A549 (cell line): ENCODE measurements around the gene RAB2B. TPM values are rescaled to one million over a fixed set of nuclear protein-coding genes. Genes with fewer than 3 reads are reported as not detected.

Source experiments
- ATAC-seq, 2 experiments: fragments of 200-7000 bp in 1 of 2; fragments of >200 bp in 1 of 2; cut with Nextera tagmentation in 1 of 2; cut with Tn5 transposase in 1 of 2; 3 replicates each; pipeline versions ENCODE4 v1.8.0 to v1.9.1; 2018 to 2020; ENCODE audit warnings: mild to moderate bottlenecking in 1 of 2, moderate library complexity in 1 of 2
- CTCF ChIA-PET: fragments of 300-600 bp; sonication (Branson Sonifier 250); formaldehyde crosslinking; extraction: SDS; loops from one replicate; lab custom pipeline; 2021; ENCODE audit warnings: antibody characterized with exemption, inconsistent platforms; lab: Yijun Ruan, JAX
- POLR2A ChIA-PET: fragments of 350-600 bp; formaldehyde crosslinking; extraction: SDS; loops from one replicate; lab custom pipeline; 2021; ENCODE audit warnings: antibody characterized with exemption, inconsistent platforms; lab: Yijun Ruan, JAX
- DNase-seq, 2 experiments: peaks; one replicate each; pipeline versions ENCODE4 v3.0.0 to v3.0.0-alpha.2; 2011 to 2016; ENCODE audit warnings: low read depth in 1 of 2, low spot score in 1 of 2
- FAIRE-seq: peaks from 2 replicates; lab custom pipeline; 2011; peaks lifted over from hg19 to GRCh38; lab: Jason Lieb, UNC
- H3K27ac ChIP-seq, 2 experiments: fragments of >200 bp; sonication (Bioruptor Twin); formaldehyde crosslinking; 3 replicates each; pipeline ENCODE4 v1.5.1; 2016 to 2017
- H3K4me1 ChIP-seq: fragments of >200 bp; sonication (Bioruptor Twin); formaldehyde crosslinking; 3 replicates; pipeline ENCODE4 v1.6.1; 2016
- H3K4me2 ChIP-seq: fragments of >200 bp; sonication (Bioruptor Twin); formaldehyde crosslinking; 3 replicates; pipeline ENCODE4 v1.6.1; 2016
- H3K4me3 ChIP-seq: fragments of >200 bp; sonication (Bioruptor Twin); formaldehyde crosslinking; 3 replicates; pipeline ENCODE4 v1.5.1; 2016
- H3K9me3 ChIP-seq: fragments of >200 bp; sonication (Bioruptor Twin); formaldehyde crosslinking; 3 replicates; pipeline ENCODE4 v1.6.1; 2016
- CBX2 ChIP-seq: fragments of 200-600 bp; sonication (generic); IDR thresholded peaks from 2 replicates; pipeline ENCODE4 v1.6.1; 2016; ENCODE audit warnings: low read depth, mild to moderate bottlenecking, borderline replicate concordance
- CBX8 ChIP-seq: fragments of 200-600 bp; sonication (generic); IDR thresholded peaks from 2 replicates; pipeline ENCODE4 v1.6.1; 2016
- CEBPB ChIP-seq, 2 experiments: fragments of >200 bp in 1 of 2; sonication (Bioruptor Twin) in 1 of 2; formaldehyde crosslinking in 1 of 2; IDR thresholded peaks; 2 replicates each; pipeline ENCODE4 v1.6.1; 2012 to 2016
- EHF ChIP-seq: fragments of 250-450 bp; sonication (Bioruptor Pico); IDR thresholded peaks from 2 replicates; pipeline ENCODE4 v1.5.0; 2020; ENCODE audit warnings: mild to moderate bottlenecking
- EHMT2 ChIP-seq: fragments of 200-600 bp; sonication (generic); IDR thresholded peaks from 2 replicates; pipeline ENCODE4 v1.6.1; 2016; ENCODE audit warnings: antibody characterized with exemption, low read depth, mild to moderate bottlenecking, moderate library complexity
- EP300 ChIP-seq, 2 experiments: fragments of >200 bp; sonication (Bioruptor Twin); formaldehyde crosslinking; IDR thresholded peaks; 2 replicates in 1 of 2; 3 replicates in 1 of 2; pipeline ENCODE4 v1.6.1; 2016 to 2017
- ESRRA ChIP-seq: fragments of 150-350 bp; IDR thresholded peaks from 2 replicates; pipeline ENCODE4 v1.6.1; 2014; ENCODE audit warnings: mild to moderate bottlenecking, low read length, borderline replicate concordance
- FOSB ChIP-seq: fragments of 250-450 bp; sonication (Bioruptor Pico); IDR thresholded peaks from 2 replicates; pipeline ENCODE4 v1.5.0; 2020; ENCODE audit warnings: mild to moderate bottlenecking, moderate library complexity
- FOSL2 ChIP-seq, 2 experiments: fragments of 450-650 bp in 1 of 2; fragments of >200 bp in 1 of 2; sonication (Bioruptor Twin) in 1 of 2; formaldehyde crosslinking; IDR thresholded peaks; 2 replicates each; pipeline versions ENCODE4 v1.5.0 to v1.6.1; 2016 to 2020; ENCODE audit warnings: mild to moderate bottlenecking in 1 of 2, moderate library complexity in 1 of 2
- FOXS1 ChIP-seq: fragments of 250-450 bp; sonication (Bioruptor Pico); IDR thresholded peaks from 2 replicates; pipeline ENCODE4 v1.5.0; 2020; ENCODE audit warnings: mild to moderate bottlenecking, moderate library complexity
- GATA3 ChIP-seq: IDR thresholded peaks from 2 replicates; pipeline ENCODE4 v1.6.1; 2012; ENCODE audit warnings: borderline replicate concordance
- HDAC2 ChIP-seq: fragments of 200-600 bp; sonication (generic); IDR thresholded peaks from 2 replicates; pipeline ENCODE4 v1.6.1; 2016
- HOXA7 ChIP-seq: fragments of 250-450 bp; sonication (Bioruptor Pico); IDR thresholded peaks from 2 replicates; pipeline ENCODE4 v1.5.0; 2020; ENCODE audit warnings: mild to moderate bottlenecking, moderate library complexity
- HOXB13 ChIP-seq: fragments of 250-450 bp; sonication (Bioruptor Pico); IDR thresholded peaks from 2 replicates; pipeline ENCODE4 v1.5.0; 2020; ENCODE audit warnings: low read depth, mild to moderate bottlenecking, moderate library complexity
- HOXB5 ChIP-seq: fragments of 250-450 bp; sonication (Bioruptor Pico); IDR thresholded peaks from 2 replicates; pipeline ENCODE4 v1.5.0; 2020; ENCODE audit warnings: mild to moderate bottlenecking, moderate library complexity
- JUN ChIP-seq, 2 experiments: fragments of >200 bp; sonication (Bioruptor Twin); formaldehyde crosslinking; IDR thresholded peaks; 2 replicates in 1 of 2; 3 replicates in 1 of 2; pipeline ENCODE4 v1.6.1; 2016 to 2017
- NFE2L2 ChIP-seq: fragments of 150-350 bp; conservative IDR thresholded peaks from 2 replicates; pipeline ENCODE4 v1.6.1; 2014; ENCODE audit warnings: low read length
- NPAS2 ChIP-seq: fragments of 250-450 bp; sonication (Bioruptor Pico); IDR thresholded peaks from 2 replicates; pipeline ENCODE4 v1.8.0; 2022; ENCODE audit warnings: mild to moderate bottlenecking, moderate library complexity, borderline replicate concordance
- PHF8 ChIP-seq: fragments of 200-600 bp; sonication (generic); IDR thresholded peaks from 2 replicates; pipeline ENCODE4 v1.6.1; 2016; ENCODE audit warnings: low read depth, mild to moderate bottlenecking, antibody characterized with exemption, moderate library complexity, borderline replicate concordance
- RAD21 ChIP-seq, 2 experiments: fragments of >200 bp in 1 of 2; sonication (Bioruptor Twin) in 1 of 2; formaldehyde crosslinking in 1 of 2; IDR thresholded peaks in 1 of 2; conservative IDR thresholded peaks in 1 of 2; 2 replicates in 1 of 2; 3 replicates in 1 of 2; pipeline ENCODE4 v1.6.1; 2012 to 2018; ENCODE audit warnings: inconsistent platforms in 1 of 2
- RNF2 ChIP-seq: fragments of 200-600 bp; sonication (generic); IDR thresholded peaks from 2 replicates; pipeline ENCODE4 v1.6.1; 2016; ENCODE audit warnings: low read depth, mild to moderate bottlenecking, antibody characterized with exemption, moderate library complexity, borderline replicate concordance
- ZC3H11A ChIP-seq: fragments of 450-650 bp; IDR thresholded peaks from 2 replicates; pipeline ENCODE4 v1.6.1; 2014; ENCODE audit warnings: antibody characterized with exemption, mild to moderate bottlenecking
- ZFP36 ChIP-seq: fragments of 450-650 bp; IDR thresholded peaks from 2 replicates; pipeline ENCODE4 v1.6.1; 2014; ENCODE audit warnings: borderline replicate concordance; ENCODE audit not compliant: partially characterized antibody
- ZNF302 ChIP-seq: fragments of 250-450 bp; sonication (Bioruptor Pico); IDR thresholded peaks from 2 replicates; pipeline ENCODE4 v1.9.0; 2021; ENCODE audit warnings: inconsistent platforms, mild to moderate bottlenecking, moderate library complexity
- ZSCAN20 ChIP-seq: fragments of 250-450 bp; sonication (Bioruptor Pico); IDR thresholded peaks from 2 replicates; pipeline ENCODE4 v1.8.0; 2022; ENCODE audit warnings: mild to moderate bottlenecking, moderate library complexity
- WGBS: methylation state at CpG from one replicate; pipeline ENCODE4 v1.1.6; 2017; ENCODE audit errors: missing lambda C conversion rate; 5-methylcytosine and 5-hydroxymethylcytosine counted together
- polyA plus RNA-seq, 4 experiments: library from polyadenylated mRNA; depleted of rRNA in 3 of 4; stranded (reverse); fragments of >200 nt; fragmentation: RNase III in 1 of 4; extraction: RNeasy Plus Mini Kit Qiagen cat#74134 plus additional on column Dnase treatment in 1 of 4; gene quantifications; 2 replicates in 3 of 4; 3 replicates in 1 of 4; pipeline ENCODE4 v1.2.3, GENCODE V29; 2011 to 2017
- TF ChIP-seq, protein P1 (sequence below): fragments of >200 bp; sonication (Bioruptor Twin); formaldehyde crosslinking; IDR thresholded peaks from 3 replicates; pipeline ENCODE4 v1.5.1; 2016
- TF ChIP-seq, protein P2 (sequence below): fragments of >200 bp; sonication (Bioruptor Twin); formaldehyde crosslinking; IDR thresholded peaks from 3 replicates; pipeline ENCODE4 v1.6.1; 2016
- TF ChIP-seq, protein P3 (sequence below): IDR thresholded peaks from 2 replicates; pipeline ENCODE4 v1.6.1; 2012
- TF ChIP-seq, protein P4 (sequence below): fragments of 450-650 bp; IDR thresholded peaks from 2 replicates; pipeline ENCODE4 v1.6.1; 2014; ENCODE audit warnings: antibody characterized with exemption

RAB2B gene
- polyA plus RNA-seq, 2 of the 4 experiments (the other 2 are of a cell fraction): 18.4 to 41.3 TPM

DNA sequence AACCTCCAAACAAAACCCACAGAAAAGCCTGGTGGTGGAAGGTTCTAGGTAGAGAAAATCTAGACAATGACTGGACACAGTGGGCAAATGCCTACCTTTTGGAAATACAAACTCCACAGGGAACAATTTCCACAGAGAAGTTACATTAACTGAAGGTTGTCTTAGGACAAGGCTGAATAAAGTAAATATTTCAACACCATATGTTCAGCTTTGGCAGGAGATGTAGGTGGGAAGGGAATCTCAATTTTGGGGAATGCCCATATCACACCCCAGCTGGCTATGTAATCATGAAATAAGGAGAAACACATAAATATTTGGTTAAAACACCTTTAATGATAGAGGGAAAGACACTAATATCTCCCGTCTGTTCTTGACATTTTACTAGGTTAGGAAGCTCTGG is 44.0 kb upstream of the RAB2B start:
- 61% methylated on average over 1 of the region's 1 CpG for WGBS
- no peak for TF ChIP-seq ZSCAN20
- TF ChIP-seq, protein P1, sequence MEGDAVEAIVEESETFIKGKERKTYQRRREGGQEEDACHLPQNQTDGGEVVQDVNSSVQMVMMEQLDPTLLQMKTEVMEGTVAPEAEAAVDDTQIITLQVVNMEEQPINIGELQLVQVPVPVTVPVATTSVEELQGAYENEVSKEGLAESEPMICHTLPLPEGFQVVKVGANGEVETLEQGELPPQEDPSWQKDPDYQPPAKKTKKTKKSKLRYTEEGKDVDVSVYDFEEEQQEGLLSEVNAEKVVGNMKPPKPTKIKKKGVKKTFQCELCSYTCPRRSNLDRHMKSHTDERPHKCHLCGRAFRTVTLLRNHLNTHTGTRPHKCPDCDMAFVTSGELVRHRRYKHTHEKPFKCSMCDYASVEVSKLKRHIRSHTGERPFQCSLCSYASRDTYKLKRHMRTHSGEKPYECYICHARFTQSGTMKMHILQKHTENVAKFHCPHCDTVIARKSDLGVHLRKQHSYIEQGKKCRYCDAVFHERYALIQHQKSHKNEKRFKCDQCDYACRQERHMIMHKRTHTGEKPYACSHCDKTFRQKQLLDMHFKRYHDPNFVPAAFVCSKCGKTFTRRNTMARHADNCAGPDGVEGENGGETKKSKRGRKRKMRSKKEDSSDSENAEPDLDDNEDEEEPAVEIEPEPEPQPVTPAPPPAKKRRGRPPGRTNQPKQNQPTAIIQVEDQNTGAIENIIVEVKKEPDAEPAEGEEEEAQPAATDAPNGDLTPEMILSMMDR: no peak
- TF ChIP-seq JUN (IDR thresholded peaks at IDR 0.05): no peak
- no peak for TF ChIP-seq HDAC2
- no peak for TF ChIP-seq EHF (CRISPR knock-in tag)
- no peak for TF ChIP-seq EP300 (IDR thresholded peaks at IDR 0.05)
- no peak for TF ChIP-seq CBX8
- no peak for TF ChIP-seq ZFP36
- no peak for TF ChIP-seq RNF2
- TF ChIP-seq NFE2L2: no peak
- TF ChIP-seq, protein P2, sequence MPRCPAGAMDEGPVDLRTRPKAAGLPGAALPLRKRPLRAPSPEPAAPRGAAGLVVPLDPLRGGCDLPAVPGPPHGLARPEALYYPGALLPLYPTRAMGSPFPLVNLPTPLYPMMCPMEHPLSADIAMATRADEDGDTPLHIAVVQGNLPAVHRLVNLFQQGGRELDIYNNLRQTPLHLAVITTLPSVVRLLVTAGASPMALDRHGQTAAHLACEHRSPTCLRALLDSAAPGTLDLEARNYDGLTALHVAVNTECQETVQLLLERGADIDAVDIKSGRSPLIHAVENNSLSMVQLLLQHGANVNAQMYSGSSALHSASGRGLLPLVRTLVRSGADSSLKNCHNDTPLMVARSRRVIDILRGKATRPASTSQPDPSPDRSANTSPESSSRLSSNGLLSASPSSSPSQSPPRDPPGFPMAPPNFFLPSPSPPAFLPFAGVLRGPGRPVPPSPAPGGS: no peak
- TF ChIP-seq FOSL2 (IDR thresholded peaks at IDR 0.05): no peak
- TF ChIP-seq FOSL2 (CRISPR knock-in tag; IDR thresholded peaks at IDR 0.05): no peak
- TF ChIP-seq, protein P3, sequence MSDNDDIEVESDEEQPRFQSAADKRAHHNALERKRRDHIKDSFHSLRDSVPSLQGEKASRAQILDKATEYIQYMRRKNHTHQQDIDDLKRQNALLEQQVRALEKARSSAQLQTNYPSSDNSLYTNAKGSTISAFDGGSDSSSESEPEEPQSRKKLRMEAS: no peak
- no peak for TF ChIP-seq EHMT2
- no peak for TF ChIP-seq CBX2
- no peak for TF ChIP-seq ZC3H11A
- TF ChIP-seq NPAS2 (CRISPR knock-in tag): no peak
- no peak for TF ChIP-seq HOXA7 (CRISPR knock-in tag)
- no peak overlapping the region for H3K4me2 ChIP-seq
- H3K4me3 ChIP-seq: no peak overlapping the region
- ATAC-seq (no peak), FAIRE-seq (no peak), DNase-seq (no peak)
- 0 out of 3 replicates have a peak, but pooled peaks cover 3% of the 10 kb centered on the region for H3K4me1 ChIP-seq
- no peak overlapping the region for H3K27ac ChIP-seq
- CTCF ChIA-PET: interaction anchor here (1.2 kb wide), 1 partner anchor 36 kb away, joined by 5 read pairs; no protein-coding TSS in a partner anchor
- POLR2A ChIA-PET: interaction anchor here (6.5 kb wide), 1 partner anchor 9 kb away, joined by 43 read pairs; the partner anchor contains the start of gene METTL3
- H3K9me3 ChIP-seq: no peaks in the 10 kb centered on the region

DNA sequence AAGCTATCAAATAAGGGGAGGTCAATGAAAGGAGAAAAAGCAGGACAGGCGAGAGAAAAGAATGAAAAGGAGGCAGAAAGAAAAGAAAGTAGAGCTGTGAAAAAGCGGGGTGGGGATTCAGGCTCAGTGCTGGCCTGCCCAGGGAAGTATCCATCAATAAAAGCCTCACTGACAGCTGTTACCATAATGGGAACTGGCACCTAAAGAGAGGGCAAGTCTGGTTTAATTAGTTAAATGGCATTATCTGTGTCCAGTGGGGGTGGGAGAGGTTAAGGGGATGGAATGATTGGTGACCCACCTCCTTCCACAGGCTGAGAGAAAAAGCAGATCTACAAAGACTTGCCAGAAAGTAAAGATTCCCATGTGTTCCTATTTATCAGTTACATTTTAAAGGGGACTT is 42.0 kb upstream of the RAB2B start:
- Histone ChIP-seq H3K9me3 (no peaks in the 10 kb centered on the region), H3K27ac (no peak overlapping the region), H3K4me1 (no peaks in the 10 kb centered on the region), H3K4me3 (no peak overlapping the region), H3K4me2 (no peak overlapping the region)
- FAIRE-seq (no peak), DNase-seq (no peak), ATAC-seq (no peak)
- CTCF ChIA-PET: interaction anchor here (1.0 to 3.2 kb wide), 4 partner anchors 20 to 40 kb away, joined by 3 to 17 read pairs (median 4); no protein-coding TSS in a partner anchor
- POLR2A ChIA-PET: interaction anchor here (1.5 kb wide), 1 partner anchor 8 kb away, joined by 8 read pairs; the partner anchor contains the start of gene METTL3
- TF ChIP-seq FOSB (CRISPR knock-in tag): no peak
- TF ChIP-seq EHMT2: no peak
- TF ChIP-seq ESRRA: no peak
- no peak for TF ChIP-seq HOXB5 (CRISPR knock-in tag)
- TF ChIP-seq CBX8: no peak
- WGBS: 70% methylated on average over 2 of the region's 2 CpGs

DNA sequence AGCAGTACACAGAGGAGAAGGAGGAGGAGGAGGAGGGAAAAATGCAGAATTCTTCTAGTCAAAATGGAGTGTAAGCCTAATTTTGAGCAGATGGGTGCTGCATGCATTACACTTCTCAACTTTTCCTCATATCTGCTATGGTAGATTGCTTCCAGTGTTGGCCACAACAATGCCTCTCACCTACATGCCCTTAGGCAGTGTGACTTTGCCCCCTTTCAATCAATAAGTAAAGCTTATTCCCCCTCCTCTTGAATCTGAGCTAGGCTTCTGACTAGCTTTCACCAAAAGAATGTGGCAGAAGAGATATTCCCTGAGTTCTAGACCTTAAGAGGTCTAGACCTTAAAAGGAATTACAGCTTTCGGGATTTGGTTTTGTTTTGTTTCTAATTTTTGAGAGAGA is 37.6 kb upstream of the RAB2B start:
- CTCF ChIA-PET: interaction anchor here (1.2 to 3.6 kb wide), 4 partner anchors 9 to 16 kb away, joined by 3 to 15 read pairs (median 10); partner anchors contain the start of gene SALL2
- POLR2A ChIA-PET: no interaction called here
- no peak for TF ChIP-seq PHF8
- TF ChIP-seq FOXS1 (CRISPR knock-in tag): no peak
- TF ChIP-seq, protein P4, sequence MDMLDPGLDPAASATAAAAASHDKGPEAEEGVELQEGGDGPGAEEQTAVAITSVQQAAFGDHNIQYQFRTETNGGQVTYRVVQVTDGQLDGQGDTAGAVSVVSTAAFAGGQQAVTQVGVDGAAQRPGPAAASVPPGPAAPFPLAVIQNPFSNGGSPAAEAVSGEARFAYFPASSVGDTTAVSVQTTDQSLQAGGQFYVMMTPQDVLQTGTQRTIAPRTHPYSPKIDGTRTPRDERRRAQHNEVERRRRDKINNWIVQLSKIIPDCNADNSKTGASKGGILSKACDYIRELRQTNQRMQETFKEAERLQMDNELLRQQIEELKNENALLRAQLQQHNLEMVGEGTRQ: no peak
- TF ChIP-seq RAD21 (conservative IDR thresholded peaks at IDR 0.05 in 1 of 2, IDR thresholded peaks at IDR 0.05 in 1 of 2): no peak
- no peak for TF ChIP-seq JUN (IDR thresholded peaks at IDR 0.05)
- TF ChIP-seq HOXB13 (CRISPR knock-in tag): no peak
- no peak for TF ChIP-seq CEBPB (IDR thresholded peaks at IDR 0.05)
- TF ChIP-seq, protein P2: no peak
- no peak for TF ChIP-seq EHF (CRISPR knock-in tag)
- no peak for TF ChIP-seq GATA3
- no peak for TF ChIP-seq ZNF302 (CRISPR knock-in tag)
- no peak overlapping the region for H3K4me3 ChIP-seq
- no peaks in the 10 kb centered on the region for H3K9me3 ChIP-seq
- H3K4me1 ChIP-seq: peaks cover 6% of the 10 kb centered on the region; the same call in 2 of the 3 replicates
- no peak overlapping the region for H3K27ac ChIP-seq
- ATAC-seq (no peak), DNase-seq (no peak), FAIRE-seq (no peak)
- no peak overlapping the region for H3K4me2 ChIP-seq
- 96% methylated on average over 1 of the region's 1 CpG for WGBS
